DND-41 (cell line): ENCODE measurements around the gene RNF2.
"Not testable (repeated sequence)": the region's sequence is repeated elsewhere in the genome, so short reads cannot be mapped to it uniquely, and the experiment has no call there.

Experiments
- ATAC-seq: fragments of 200-7000 bp; cut with Tn5 transposase; 3 replicates; pipeline ENCODE4 v1.9.1; 2021; ENCODE audit warnings: low read depth; ENCODE audit not compliant: insufficient read depth
- DNase-seq: peaks from one replicate; pipeline ENCODE4 v3.0.0-alpha.2; 2020
- H2AFZ ChIP-seq: 2 replicates; pipeline ENCODE4 v1.6.0; 2012; ENCODE audit warnings: low read depth, low read length
- H3K27ac ChIP-seq: 2 replicates; pipeline ENCODE4 v1.5.1; 2012; ENCODE audit warnings: low read length, inconsistent platforms
- H3K27me3 ChIP-seq: fragments of 200-600 bp; sonication (generic); 2 replicates; pipeline ENCODE4 v1.6.0; 2012; ENCODE audit warnings: low read length, mild to moderate bottlenecking, inconsistent platforms; ENCODE audit not compliant: insufficient read depth, poor library complexity
- H3K36me3 ChIP-seq: 2 replicates; pipeline ENCODE4 v1.5.1; 2012; ENCODE audit warnings: low read length, inconsistent platforms; ENCODE audit not compliant: insufficient read depth
- H3K4me1 ChIP-seq: 2 replicates; pipeline ENCODE4 v1.5.1; 2012; ENCODE audit warnings: mild to moderate bottlenecking, low read length; ENCODE audit not compliant: insufficient read depth
- H3K4me2 ChIP-seq: 2 replicates; pipeline ENCODE4 v1.6.0; 2012; ENCODE audit warnings: mild to moderate bottlenecking, moderate library complexity, low read length, inconsistent platforms; ENCODE audit not compliant: insufficient read depth
- H3K4me3 ChIP-seq, 2 experiments: fragments of 200-600 bp in 1 of 2; shearing (Covaris generic) in 1 of 2; 2 replicates each; pipeline ENCODE4 v1.5.1; 2012 to 2016; ENCODE audit warnings: inconsistent platforms in 2 of 2, low read length in 2 of 2, mild to moderate bottlenecking in 2 of 2, low read depth in 1 of 2, moderate library complexity in 1 of 2
- H3K79me2 ChIP-seq: 2 replicates; pipeline ENCODE4 v1.6.0; 2012; ENCODE audit warnings: low read length, inconsistent platforms; ENCODE audit not compliant: insufficient read depth
- H3K9ac ChIP-seq: 2 replicates; pipeline ENCODE4 v1.6.0; 2012; ENCODE audit warnings: low read depth, mild to moderate bottlenecking, inconsistent platforms, low read length, moderate library complexity
- H3K9me3 ChIP-seq: 2 replicates; pipeline ENCODE4 v1.5.1; 2012; ENCODE audit warnings: low read length, moderate library complexity, mild to moderate bottlenecking, inconsistent platforms; ENCODE audit not compliant: insufficient read depth, severe bottlenecking
- H4K20me1 ChIP-seq: 2 replicates; pipeline ENCODE4 v1.6.0; 2012; ENCODE audit warnings: low read length; ENCODE audit not compliant: insufficient read depth
- EZH2 ChIP-seq: IDR thresholded peaks from 3 replicates; pipeline ENCODE4 v1.6.1; 2012; ENCODE audit warnings: borderline replicate concordance, low read depth, mild to moderate bottlenecking, moderate library complexity, low read length, inconsistent platforms; ENCODE audit not compliant: severe bottlenecking
- TF ChIP-seq, protein P1 (sequence below): IDR thresholded peaks from 2 replicates; pipeline ENCODE4 v1.5.1; 2012; ENCODE audit warnings: borderline replicate concordance, low read length, moderate library complexity, mild to moderate bottlenecking; ENCODE audit not compliant: poor library complexity, severe bottlenecking; ENCODE audit errors: extremely low read depth

Gene RNF2

DNA sequence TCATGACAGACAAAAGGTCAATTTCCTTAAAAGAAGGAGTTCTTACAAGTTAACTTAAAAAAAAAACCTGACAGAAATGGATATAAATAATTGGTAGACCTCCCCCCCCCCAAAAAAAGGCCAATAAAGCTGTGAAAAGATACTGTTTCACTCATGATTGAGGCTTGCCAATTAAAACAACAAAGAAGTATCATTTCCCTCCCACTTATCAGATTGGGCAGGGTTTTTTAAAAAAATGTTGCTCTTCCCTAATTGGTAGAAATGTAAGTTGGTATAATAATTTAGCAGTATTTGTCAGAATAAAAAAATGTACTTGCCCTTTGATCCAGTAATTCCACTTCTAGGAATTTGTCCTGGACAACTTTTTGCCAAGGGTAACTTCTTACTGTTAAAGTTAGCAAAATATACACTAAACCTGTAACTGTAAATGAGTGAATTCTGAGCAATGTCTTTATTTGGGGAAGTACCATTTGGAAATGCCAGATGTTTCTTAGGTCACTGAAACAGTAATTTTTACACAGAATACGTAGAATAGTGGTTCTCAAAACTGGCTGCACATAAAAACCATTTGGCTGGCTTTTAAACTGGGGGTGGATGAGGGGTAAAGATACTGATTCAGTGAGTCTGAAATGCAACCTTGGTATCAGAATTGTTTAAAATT lies 17.5 kb downstream of the RNF2 start:
- Histone ChIP-seq H3K36me3 (no peaks in the 10 kb centered on the region), H3K4me3 (no peak overlapping the region), H3K79me2 (peaks cover 94% of the 10 kb centered on the region), H4K20me1 (peaks cover 40% of the 10 kb centered on the region; the same call in 1 of the 2 replicates), H3K4me2 (no peak overlapping the region), H3K4me1 (no peaks in the 10 kb centered on the region), H3K9me3 (no peaks in the 10 kb centered on the region), H3K27ac (no peak overlapping the region), H2AFZ (no peak overlapping the region), H3K27me3 (no peaks in the 10 kb centered on the region), H3K9ac (no peak overlapping the region)
- TF ChIP-seq, protein P1, sequence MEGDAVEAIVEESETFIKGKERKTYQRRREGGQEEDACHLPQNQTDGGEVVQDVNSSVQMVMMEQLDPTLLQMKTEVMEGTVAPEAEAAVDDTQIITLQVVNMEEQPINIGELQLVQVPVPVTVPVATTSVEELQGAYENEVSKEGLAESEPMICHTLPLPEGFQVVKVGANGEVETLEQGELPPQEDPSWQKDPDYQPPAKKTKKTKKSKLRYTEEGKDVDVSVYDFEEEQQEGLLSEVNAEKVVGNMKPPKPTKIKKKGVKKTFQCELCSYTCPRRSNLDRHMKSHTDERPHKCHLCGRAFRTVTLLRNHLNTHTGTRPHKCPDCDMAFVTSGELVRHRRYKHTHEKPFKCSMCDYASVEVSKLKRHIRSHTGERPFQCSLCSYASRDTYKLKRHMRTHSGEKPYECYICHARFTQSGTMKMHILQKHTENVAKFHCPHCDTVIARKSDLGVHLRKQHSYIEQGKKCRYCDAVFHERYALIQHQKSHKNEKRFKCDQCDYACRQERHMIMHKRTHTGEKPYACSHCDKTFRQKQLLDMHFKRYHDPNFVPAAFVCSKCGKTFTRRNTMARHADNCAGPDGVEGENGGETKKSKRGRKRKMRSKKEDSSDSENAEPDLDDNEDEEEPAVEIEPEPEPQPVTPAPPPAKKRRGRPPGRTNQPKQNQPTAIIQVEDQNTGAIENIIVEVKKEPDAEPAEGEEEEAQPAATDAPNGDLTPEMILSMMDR = no peak
- TF ChIP-seq EZH2 = no peak
- ATAC-seq (no peak), DNase-seq (no peak)

DNA sequence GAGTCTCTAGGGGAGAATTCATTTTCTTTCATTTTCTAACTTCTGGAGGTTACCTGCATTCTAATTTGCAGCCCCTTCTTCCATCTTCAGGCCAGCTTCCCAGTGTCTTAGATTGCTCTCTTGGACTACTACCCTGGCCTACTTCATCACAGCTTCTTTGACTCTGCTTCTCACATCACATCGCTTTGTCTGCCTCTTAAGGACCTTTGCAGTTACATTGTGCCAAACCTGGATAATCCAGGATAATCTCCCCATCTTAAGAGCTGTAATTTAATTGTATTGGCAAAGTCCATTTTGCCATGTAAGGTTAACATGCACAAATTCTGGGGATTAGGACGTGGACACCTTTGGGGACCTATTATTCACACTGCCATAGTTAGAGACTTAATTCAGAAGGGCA lies 18.4 kb downstream of the RNF2 start:
- H3K79me2 ChIP-seq = peaks cover 93% of the 10 kb centered on the region

DNA sequence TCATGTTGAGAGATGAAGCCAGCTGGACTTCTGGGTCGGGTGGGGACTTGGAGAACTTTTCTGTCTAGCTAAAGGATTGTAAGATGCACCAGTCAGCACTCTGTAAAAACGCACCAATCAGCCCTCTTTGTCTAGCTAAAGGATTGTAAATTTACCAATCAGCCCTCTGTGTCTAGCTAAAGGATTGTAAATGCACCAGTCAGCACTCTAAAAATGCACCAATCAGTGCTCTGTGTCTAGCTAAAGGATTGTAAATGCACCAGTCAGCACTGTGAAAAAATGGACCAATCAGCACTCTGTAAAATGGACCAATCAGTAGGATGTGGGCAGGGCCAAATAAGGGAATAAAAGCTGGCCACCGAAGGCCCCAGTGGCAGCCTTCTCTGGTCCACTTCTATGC lies 19.6 kb downstream of the RNF2 start:
- H3K9me3 ChIP-seq, H3K27ac ChIP-seq, H3K4me1 ChIP-seq, ATAC-seq, H3K9ac ChIP-seq, H2AFZ ChIP-seq, H3K27me3 ChIP-seq, H3K36me3 ChIP-seq, H3K4me3 ChIP-seq, H3K4me2 ChIP-seq, DNase-seq: not testable (repeated sequence)
- Histone ChIP-seq H3K79me2 (peaks cover 92% of the 10 kb centered on the region), H4K20me1 (peaks cover 38% of the 10 kb centered on the region)

More for the DNA sequence above, 18.4 kb downstream of the RNF2 start:
- ATAC-seq (no peak), DNase-seq (no peak)
- H4K20me1 ChIP-seq = peaks cover 37% of the 10 kb centered on the region; the same call in 1 of the 2 replicates
- H3K9me3 ChIP-seq = no peaks in the 10 kb centered on the region
- no peaks in the 10 kb centered on the region for H3K27me3 ChIP-seq
- no peaks in the 10 kb centered on the region for H3K4me1 ChIP-seq
- no peak overlapping the region for H3K27ac ChIP-seq
- no peak overlapping the region for H3K4me2 ChIP-seq
- H3K9ac ChIP-seq = no peak overlapping the region
- no peaks in the 10 kb centered on the region for H3K36me3 ChIP-seq
- H2AFZ ChIP-seq = no peak overlapping the region
- no peak for TF ChIP-seq EZH2
- TF ChIP-seq, protein P1 = no peak
- H3K4me3 ChIP-seq = no peak overlapping the region

DNA sequence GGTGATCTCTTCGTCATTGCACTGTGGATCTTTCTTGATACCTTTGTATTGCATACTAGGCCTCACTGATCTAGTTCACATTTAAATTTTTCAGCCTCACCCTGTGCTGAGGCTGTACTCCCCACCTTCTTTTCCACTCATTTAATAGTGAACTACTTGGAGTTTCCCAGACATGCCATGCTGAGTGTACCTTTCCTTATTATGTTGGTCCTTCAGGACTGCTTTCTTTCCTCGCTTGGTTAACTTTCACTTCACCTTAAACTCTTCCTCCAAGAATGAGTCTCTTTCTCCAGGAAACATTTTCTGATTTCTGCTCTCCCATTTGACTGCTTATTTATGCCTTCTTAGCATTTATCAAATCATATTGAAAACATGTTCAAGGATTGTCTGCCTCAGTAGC lies 20.8 kb downstream of the RNF2 start:
- ATAC-seq = no peak
- Histone ChIP-seq H3K4me1 (no peaks in the 10 kb centered on the region), H2AFZ (no peak overlapping the region), H3K9me3 (no peaks in the 10 kb centered on the region), H3K27me3 (no peaks in the 10 kb centered on the region), H3K9ac (no peak overlapping the region), H3K79me2 (peaks cover 91% of the 10 kb centered on the region), H3K4me2 (no peak overlapping the region), H3K4me3 (no peak overlapping the region), H4K20me1 (peaks cover 34% of the 10 kb centered on the region), H3K36me3 (no peaks in the 10 kb centered on the region), H3K27ac (no peak overlapping the region)
- TF ChIP-seq, protein P1 = no peak
- no peak for TF ChIP-seq EZH2
- no peak for DNase-seq
